ENCODE data around the gene EFCAB10. TPM values are rescaled to one million over a fixed set of nuclear protein-coding genes. Genes with fewer than 3 reads are reported as not detected.

The EFCAB10 gene
- polyA plus RNA-seq, 1 of the 3 experiments (the other 2 are of a cell fraction), result 0.51 TPM

- ChIA-PET CTCF (no interaction called here), POLR2A (no interaction called here)
- no peak overlapping the region for H2AFZ ChIP-seq (ENCODE audit: low read depth)
- H3K9me3 ChIP-seq, result no peaks in the 10 kb centered on the region
- H3F3A ChIP-seq (replicated peaks; ENCODE audit: insufficient read depth), result no peaks in the 10 kb centered on the region
- no peaks in the 10 kb centered on the region for H4K20me1 ChIP-seq (ENCODE audit: insufficient read depth)
- 80% methylated on average over 14 of the region's 14 CpGs for WGBS (ENCODE audit: low lambda C conversion rate)
- H3K4me2 ChIP-seq, result no peak overlapping the region
- H3K4me3 ChIP-seq (ENCODE audit: low read depth in 2 of 2, low read length in 1 of 2), result no peak overlapping the region
- no peaks in the 10 kb centered on the region for H3K27me3 ChIP-seq (ENCODE audit: insufficient read depth)
- no peak overlapping the region for H3K27ac ChIP-seq (ENCODE audit: low read depth in 2 of 2, low read length in 1 of 2)
- DNase-seq, result no peak
- no peak for TF ChIP-seq CHD2 (IDR thresholded peaks at IDR 0.05; ENCODE audit: low read length, partially characterized antibody)
- no peak for TF ChIP-seq FOXJ3 (CRISPR knock-in tag; IDR thresholded peaks at IDR 0.05)
- no peak for TF ChIP-seq SMC3 (IDR thresholded peaks at IDR 0.05; ENCODE audit: low read depth, low read length)
- no peak for TF ChIP-seq RFX5 (IDR thresholded peaks at IDR 0.05; ENCODE audit: low read length)
- TF ChIP-seq EP300 (IDR thresholded peaks at IDR 0.05; ENCODE audit: borderline replicate concordance in 1 of 2, low read depth in 1 of 2, low read length in 1 of 2), result no peak
- TF ChIP-seq EZH2phosphoT487 (IDR thresholded peaks at IDR 0.05; ENCODE audit: borderline replicate concordance, low read depth), result no peak
- TF ChIP-seq RAD21 (IDR thresholded peaks at IDR 0.05; ENCODE audit: low read length), result no peak
- no peak for TF ChIP-seq RCOR1 (IDR thresholded peaks at IDR 0.05; ENCODE audit: low read length)
- TF ChIP-seq, protein P1, sequence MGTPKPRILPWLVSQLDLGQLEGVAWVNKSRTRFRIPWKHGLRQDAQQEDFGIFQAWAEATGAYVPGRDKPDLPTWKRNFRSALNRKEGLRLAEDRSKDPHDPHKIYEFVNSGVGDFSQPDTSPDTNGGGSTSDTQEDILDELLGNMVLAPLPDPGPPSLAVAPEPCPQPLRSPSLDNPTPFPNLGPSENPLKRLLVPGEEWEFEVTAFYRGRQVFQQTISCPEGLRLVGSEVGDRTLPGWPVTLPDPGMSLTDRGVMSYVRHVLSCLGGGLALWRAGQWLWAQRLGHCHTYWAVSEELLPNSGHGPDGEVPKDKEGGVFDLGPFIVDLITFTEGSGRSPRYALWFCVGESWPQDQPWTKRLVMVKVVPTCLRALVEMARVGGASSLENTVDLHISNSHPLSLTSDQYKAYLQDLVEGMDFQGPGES (IDR thresholded peaks at IDR 0.05; ENCODE audit: low read depth, low read length), result no peak
- no peak for TF ChIP-seq NFIC (IDR thresholded peaks at IDR 0.05; ENCODE audit: borderline replicate concordance)
- TF ChIP-seq MAX (IDR thresholded peaks at IDR 0.05; ENCODE audit: low read depth), result no peak
- no peak for TF ChIP-seq POLR2AphosphoS5 (IDR thresholded peaks at IDR 0.05; ENCODE audit: low read depth, low read length)
- TF ChIP-seq NRF1 (IDR thresholded peaks at IDR 0.05; ENCODE audit: low read depth, low read length), result no peak
- TF ChIP-seq, protein P2, sequence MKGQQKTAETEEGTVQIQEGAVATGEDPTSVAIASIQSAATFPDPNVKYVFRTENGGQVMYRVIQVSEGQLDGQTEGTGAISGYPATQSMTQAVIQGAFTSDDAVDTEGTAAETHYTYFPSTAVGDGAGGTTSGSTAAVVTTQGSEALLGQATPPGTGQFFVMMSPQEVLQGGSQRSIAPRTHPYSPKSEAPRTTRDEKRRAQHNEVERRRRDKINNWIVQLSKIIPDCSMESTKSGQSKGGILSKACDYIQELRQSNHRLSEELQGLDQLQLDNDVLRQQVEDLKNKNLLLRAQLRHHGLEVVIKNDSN (IDR thresholded peaks at IDR 0.05; ENCODE audit: borderline replicate concordance, low read depth), result no peak
- H3K9me2 ChIP-seq, result no peaks in the 10 kb centered on the region
- H3K9ac ChIP-seq, result no peak overlapping the region
- peaks cover 0 to 2% of the 10 kb centered on the region in 2 experiments; a peak in 1 of 4 replicates for H3K4me1 ChIP-seq (ENCODE audit: control insufficient read depth in 1 of 2, insufficient read depth in 2 of 2, low read depth in 1 of 2, low read length in 1 of 2)
- no peaks in the 10 kb centered on the region for H3K79me2 ChIP-seq (ENCODE audit: insufficient read depth)
- peaks cover 0 to 3% of the 10 kb centered on the region in 2 experiments for H3K36me3 ChIP-seq (replicated peaks in 1 of 2; ENCODE audit: control insufficient read depth in 1 of 2, insufficient read depth in 2 of 2, low read length in 1 of 2)
Measured at GRCh38 chr7:105600720-105601550, 19.6 kb upstream of the EFCAB10 start.

DNA sequence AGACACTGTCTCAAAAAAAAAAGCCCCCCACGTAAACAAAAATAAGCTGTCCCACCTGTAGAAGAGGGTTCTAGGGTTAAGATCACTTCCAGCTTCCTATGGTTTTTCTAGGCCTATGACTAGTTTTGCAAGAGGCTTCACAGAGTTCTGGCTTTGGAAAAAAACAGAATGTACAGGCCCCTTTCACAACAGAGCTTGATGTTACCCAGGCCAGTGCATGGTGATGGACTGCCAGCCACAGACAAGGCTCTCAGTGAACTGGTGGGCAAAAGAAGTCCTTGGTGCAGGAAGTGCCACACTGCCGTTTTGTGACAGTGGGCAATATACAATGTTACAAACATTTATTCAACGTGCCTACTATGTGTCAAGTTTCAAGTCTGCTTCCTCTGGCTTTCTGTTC lies 18.3 kb upstream of the EFCAB10 start:
- Histone ChIP-seq H4K20me1 (ENCODE audit: insufficient read depth) (no peaks in the 10 kb centered on the region), H3K9me3 (no peaks in the 10 kb centered on the region), H3K27me3 (ENCODE audit: insufficient read depth) (no peaks in the 10 kb centered on the region), H3K9me2 (no peaks in the 10 kb centered on the region), H3K4me1 (ENCODE audit: control insufficient read depth in 1 of 2, insufficient read depth in 2 of 2, low read depth in 1 of 2, low read length in 1 of 2) (peaks cover 0 to 2% of the 10 kb centered on the region in 2 experiments; a peak in 1 of 4 replicates), H3K4me2 (no peak overlapping the region), H3K36me3 (replicated peaks in 1 of 2; ENCODE audit: control insufficient read depth in 1 of 2, insufficient read depth in 2 of 2, low read length in 1 of 2) (peaks cover 0 to 3% of the 10 kb centered on the region in 2 experiments), H2AFZ (ENCODE audit: low read depth) (no peak overlapping the region), H3K27ac (ENCODE audit: low read depth in 2 of 2, low read length in 1 of 2) (no peak overlapping the region), H3K9ac (no peak overlapping the region), H3F3A (replicated peaks; ENCODE audit: insufficient read depth) (no peaks in the 10 kb centered on the region), H3K79me2 (ENCODE audit: insufficient read depth) (no peaks in the 10 kb centered on the region), H3K4me3 (ENCODE audit: low read depth in 2 of 2, low read length in 1 of 2) (no peak overlapping the region)
- WGBS (ENCODE audit: low lambda C conversion rate), result 48% methylated on average over 3 of the region's 3 CpGs
- ChIA-PET POLR2A (interaction anchor here (0.7 kb wide), 1 partner anchor 67 kb away, joined by 3 read pairs; the partner anchor contains the start of gene RINT1), CTCF (interaction anchor here (1.4 to 2.9 kb wide), 3 partner anchors 10 to 44 kb away, joined by 3 to 22 read pairs (median 5); no protein-coding TSS in a partner anchor)
- no peak for DNase-seq
- TF ChIP-seq MAX (IDR thresholded peaks at IDR 0.05; ENCODE audit: low read depth), result no peak
- TF ChIP-seq, protein P1 (IDR thresholded peaks at IDR 0.05; ENCODE audit: low read depth, low read length), result no peak
- TF ChIP-seq TCF12 (IDR thresholded peaks at IDR 0.05), result no peak
- TF ChIP-seq TAF1 (IDR thresholded peaks at IDR 0.05; ENCODE audit: borderline replicate concordance, low read depth, low read length), result no peak
- no peak for TF ChIP-seq RXRA (IDR thresholded peaks at IDR 0.05; ENCODE audit: borderline replicate concordance, low read depth)
- no peak for TF ChIP-seq FOSL2 (IDR thresholded peaks at IDR 0.05; ENCODE audit: borderline replicate concordance, low read depth)
- no peak for TF ChIP-seq NRF1 (IDR thresholded peaks at IDR 0.05; ENCODE audit: low read depth, low read length)
- TF ChIP-seq, protein P3, sequence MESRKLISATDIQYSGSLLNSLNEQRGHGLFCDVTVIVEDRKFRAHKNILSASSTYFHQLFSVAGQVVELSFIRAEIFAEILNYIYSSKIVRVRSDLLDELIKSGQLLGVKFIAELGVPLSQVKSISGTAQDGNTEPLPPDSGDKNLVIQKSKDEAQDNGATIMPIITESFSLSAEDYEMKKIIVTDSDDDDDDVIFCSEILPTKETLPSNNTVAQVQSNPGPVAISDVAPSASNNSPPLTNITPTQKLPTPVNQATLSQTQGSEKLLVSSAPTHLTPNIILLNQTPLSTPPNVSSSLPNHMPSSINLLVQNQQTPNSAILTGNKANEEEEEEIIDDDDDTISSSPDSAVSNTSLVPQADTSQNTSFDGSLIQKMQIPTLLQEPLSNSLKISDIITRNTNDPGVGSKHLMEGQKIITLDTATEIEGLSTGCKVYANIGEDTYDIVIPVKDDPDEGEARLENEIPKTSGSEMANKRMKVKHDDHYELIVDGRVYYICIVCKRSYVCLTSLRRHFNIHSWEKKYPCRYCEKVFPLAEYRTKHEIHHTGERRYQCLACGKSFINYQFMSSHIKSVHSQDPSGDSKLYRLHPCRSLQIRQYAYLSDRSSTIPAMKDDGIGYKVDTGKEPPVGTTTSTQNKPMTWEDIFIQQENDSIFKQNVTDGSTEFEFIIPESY (IDR thresholded peaks at IDR 0.05; ENCODE audit: borderline replicate concordance, low read depth), result no peak

Data from SK-N-SH (cell line).